HG03064 (cell line): ENCODE data around the gene PDGFRB.

Experiments used
- ATAC-seq: cut with Tn5 transposase; IDR thresholded peaks from one replicate; pipeline ENCODE4 v1.9.1; 2021; ENCODE audit warnings: low read depth; ENCODE audit not compliant: unreplicated experiment

PDGFRB gene

DNA sequence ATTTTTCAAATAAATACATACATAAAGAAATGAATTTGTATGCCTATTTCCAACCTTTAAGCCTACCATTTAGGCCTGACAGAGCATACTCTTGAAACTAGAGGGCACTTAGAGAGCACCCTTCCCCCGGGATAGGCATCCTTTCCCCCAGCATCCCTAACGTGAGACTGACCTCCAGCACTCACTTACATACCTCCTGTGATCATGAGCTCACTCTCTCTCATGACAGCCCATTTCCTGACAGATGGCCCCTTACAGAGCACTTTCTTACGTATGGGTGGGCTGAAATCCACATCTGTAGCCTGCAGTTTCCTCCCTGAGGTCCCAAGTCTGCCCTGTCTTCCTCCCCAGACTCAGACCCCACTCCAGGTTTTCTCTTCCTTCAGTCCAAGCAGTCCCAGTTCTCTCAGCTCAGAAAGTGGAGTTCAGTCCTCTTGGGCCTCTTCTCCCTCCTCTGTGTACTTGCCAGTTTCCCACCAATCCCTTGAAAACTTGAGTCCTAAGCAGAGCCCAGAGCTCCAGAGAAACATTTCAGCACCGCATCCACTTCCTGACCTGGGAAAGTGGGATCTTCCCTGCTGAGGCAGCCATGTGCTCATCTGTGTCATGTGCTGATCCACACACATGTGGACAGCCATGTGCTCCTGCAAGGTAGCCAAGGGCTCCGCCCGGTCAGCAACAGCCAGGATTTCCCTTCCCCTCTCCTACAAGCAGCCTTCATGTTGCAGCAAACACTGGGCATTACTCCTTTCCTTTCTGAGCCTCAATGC lies 8.8 kb upstream of the PDGFRB start:
- no peak for ATAC-seq

- no peak for ATAC-seq
Measured at GRCh38 chr5:150163547-150164059, 8.0 kb upstream of the PDGFRB start.

DNA sequence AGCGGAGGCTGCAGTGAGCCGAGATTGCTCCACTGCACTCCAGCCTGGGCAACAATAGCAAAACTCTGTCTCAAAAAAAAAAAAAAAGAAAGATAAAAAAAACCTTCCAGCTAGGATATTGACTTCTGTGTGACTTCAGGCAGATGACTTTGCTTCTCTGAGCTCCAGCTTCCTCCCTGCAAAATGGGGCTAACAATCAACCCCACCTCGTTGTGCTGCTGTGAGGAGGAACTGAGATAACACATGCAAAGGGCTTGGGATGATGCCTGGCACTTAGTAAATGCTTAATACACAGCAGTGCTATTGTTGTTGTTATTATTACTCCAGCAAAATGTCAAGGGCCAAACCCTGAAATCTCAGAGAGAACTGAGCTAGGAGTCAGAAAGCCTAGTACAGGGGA lies 7.4 kb upstream of the PDGFRB start:
- no peak for ATAC-seq

DNA sequence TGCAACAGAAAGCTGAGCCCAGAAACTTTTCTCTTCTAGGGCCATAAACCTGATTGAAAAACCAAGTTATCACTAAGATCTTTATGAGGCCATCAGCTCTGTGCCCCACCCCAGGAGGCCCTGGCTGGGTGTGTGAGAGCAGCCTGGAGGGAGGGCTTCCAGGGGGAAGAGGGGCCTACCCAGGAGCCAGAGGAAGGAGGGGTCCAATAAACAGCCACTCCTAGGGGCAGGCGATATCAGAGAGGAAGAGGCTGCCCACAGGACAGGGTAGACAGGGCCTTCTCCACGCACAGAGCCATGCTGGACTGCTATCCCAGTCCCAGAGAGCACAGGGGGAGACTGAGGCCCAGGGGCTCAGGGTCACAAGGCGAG lies 6.5 kb upstream of the PDGFRB start:
- ATAC-seq, result no peak

GRCh38 chr5:150161242-150162141 lies 5.8 kb upstream of the PDGFRB start:
- no peak for ATAC-seq

DNA sequence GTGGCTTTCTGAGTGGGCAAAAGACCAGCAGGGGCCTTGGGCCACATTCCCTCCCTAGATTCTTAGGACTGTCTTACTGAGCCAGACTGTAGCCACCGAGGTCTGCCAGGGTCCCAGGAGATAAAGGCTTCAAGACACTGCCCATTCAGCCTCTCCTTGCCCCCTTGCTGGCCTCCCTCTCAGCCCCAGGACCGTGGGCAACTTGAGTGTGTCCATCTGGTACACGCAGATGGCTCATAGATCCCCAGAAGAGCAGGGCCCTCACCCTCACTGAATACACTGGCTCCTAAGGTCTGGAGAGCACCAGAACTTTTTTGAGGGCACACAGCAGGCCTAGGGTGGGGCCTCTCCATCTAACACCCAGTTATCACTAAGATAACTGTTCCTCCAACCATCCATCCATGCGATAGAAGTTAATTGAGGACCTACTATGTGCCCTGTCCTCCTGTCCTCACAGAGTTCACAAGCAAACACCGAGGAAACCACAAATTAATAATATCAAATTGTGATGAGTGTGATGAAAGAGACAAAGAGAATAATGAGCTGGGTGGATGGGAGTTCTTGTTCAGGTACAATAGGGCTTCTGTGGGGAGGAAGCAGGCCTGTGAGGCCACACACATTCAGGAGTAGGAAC lies 4.9 kb upstream of the PDGFRB start:
- no peak for ATAC-seq

- ATAC-seq, result no peak
Measured at GRCh38 chr5:150159741-150160179, 4.1 kb upstream of the PDGFRB start.

DNA sequence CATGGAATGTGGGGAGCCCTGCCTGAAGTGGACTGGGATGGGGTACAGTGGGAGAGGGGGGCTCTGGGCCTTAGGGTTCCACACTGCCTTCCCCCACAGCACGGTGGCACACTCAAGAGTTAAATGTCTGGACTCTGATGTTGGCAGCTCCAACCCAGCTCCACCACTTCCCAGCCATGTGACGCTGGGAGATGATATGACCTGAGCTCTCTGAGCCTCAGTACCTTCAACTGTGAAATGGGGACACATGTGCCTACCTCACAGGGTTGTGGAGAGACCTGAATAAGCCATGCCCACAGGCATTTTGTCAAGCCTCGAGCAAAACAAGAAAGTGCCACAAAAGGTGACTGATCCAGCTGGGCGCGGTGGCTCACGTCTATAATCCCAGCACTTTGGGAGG lies 3.4 kb upstream of the PDGFRB start:
- ATAC-seq, result no peak

GRCh38 chr5:150158170-150158949 lies 2.7 kb upstream of the PDGFRB start:
- ATAC-seq, result no peak

DNA sequence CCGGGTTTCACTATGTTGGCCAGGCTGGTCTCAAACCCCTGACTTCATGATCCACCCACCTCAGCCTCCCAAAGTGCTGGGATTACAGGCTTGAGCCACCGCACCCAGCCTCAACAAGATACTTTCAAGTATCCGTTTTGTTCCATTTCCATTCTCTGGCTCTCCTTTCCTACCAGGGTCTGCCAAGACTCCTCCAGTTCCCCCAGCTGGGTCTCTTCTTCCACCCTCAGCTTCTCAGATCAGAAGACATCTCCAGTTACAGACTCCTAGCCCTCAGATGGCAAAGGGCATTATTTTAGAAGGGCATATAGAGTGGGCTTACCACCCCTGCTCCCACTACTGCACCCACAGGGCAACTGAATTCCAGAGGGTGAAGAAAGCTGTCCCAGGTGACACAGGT lies 1.5 kb upstream of the PDGFRB start:
- no peak for ATAC-seq

GRCh38 chr5:150156540-150156939 lies 895 bp upstream of the PDGFRB start:
- no peak for ATAC-seq

GRCh38 chr5:150156027-150156368 lies 353 bp upstream of the PDGFRB start:
- ATAC-seq, result no peak

DNA sequence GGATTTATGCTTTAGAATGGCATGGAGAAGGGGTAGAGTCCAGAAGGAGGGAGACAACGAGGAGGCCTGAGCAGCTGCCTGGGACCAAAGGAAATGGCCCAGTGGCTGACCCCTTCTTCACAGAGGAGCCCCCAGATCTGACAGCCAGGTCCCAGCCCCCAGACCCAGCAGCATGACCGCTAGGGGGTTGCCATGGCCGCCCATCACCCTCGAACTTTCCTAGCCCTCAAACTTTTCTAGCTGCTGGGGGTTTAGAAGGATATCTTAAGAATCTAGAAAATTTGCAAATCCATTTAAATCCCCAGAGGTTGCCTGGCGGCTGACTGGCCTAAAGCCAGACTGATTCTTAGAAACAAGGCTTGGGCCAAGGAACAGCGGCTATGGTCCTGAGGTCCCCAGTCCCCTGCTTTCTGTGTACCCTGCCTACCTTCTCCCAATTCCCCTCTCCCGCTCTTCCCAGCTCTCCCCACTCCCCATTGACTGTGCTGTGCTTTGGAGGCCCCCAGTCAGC lies 972 bp downstream of the PDGFRB start:
- no peak for ATAC-seq

GRCh38 chr5:150153957-150154617 lies 1.6 kb downstream of the PDGFRB start:
- no peak for ATAC-seq

DNA sequence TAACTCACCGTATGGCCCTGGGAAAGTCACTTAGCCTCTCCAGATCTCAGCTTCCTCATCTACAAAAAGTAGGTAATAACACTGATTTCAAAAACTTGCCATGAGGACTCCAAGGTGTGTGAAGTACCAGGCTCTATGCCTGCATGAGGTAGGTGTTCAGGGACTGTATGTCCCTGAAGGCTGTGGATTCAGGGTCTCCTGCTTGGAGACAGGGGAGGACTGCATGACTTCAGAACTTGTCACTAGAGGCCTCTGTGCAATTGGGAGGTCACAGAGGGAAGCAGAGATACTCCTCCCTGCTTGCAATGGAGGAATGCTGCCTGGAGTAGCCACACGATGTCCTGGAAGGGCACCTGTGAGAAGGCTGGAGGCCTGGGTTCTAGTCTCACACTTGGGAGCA lies 2.2 kb downstream of the PDGFRB start:
- ATAC-seq, result no peak

GRCh38 chr5:150152636-150153462 lies 2.8 kb downstream of the PDGFRB start:
- no peak for ATAC-seq

- no peak for ATAC-seq
Measured at GRCh38 chr5:150149618-150150017, 6.0 kb downstream of the PDGFRB start.

DNA sequence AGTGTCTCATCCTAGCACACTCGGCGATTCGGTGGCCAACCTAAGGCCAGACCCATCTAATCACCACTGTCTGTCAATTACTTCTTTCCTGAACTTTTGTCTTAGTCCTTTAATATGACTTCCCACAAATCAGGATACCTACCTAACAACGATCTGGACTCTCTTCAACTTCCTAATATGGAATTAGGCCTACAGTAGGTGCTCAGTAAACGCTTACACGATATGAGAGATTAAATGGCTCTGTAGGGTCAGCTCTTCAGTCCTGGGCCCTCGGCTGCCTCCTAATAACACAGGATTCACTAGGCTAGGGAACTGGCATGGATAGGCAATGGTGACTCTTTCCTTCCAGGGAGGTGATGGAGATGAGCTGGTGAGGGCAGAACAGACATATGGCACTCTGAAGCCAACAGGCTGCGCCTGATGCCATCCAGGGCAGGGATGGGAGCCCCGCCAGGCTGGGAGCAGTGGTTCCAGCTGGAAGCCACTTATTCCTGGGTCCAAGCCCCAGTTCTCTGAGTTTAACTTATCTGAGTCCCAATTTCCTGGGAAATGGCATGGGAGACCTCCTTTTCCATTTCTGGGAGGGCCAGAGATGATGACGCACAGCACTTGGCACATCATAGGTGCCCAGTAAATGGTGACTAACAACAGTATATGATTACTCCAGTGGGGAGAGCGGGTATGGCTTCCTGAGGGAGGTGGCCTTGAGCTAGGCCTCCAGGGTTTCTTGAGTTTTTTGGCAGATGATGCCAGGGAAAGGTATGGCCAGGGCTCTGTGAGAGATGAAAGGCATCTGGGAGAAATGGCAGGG lies 7.3 kb downstream of the PDGFRB start:
- no peak for ATAC-seq
